ENCODE measurements around the gene NTSR1. TPM values are rescaled to one million over a fixed set of nuclear protein-coding genes. Genes with fewer than 3 reads are reported as not detected.
A peak's percentile ranks its signal among the peaks of the same experiment; 100 is the strongest.

NTSR1 gene
- total and polyA plus RNA-seq, 2 experiments from 2014 or later: 0.15 to 1.4 TPM

DNA sequence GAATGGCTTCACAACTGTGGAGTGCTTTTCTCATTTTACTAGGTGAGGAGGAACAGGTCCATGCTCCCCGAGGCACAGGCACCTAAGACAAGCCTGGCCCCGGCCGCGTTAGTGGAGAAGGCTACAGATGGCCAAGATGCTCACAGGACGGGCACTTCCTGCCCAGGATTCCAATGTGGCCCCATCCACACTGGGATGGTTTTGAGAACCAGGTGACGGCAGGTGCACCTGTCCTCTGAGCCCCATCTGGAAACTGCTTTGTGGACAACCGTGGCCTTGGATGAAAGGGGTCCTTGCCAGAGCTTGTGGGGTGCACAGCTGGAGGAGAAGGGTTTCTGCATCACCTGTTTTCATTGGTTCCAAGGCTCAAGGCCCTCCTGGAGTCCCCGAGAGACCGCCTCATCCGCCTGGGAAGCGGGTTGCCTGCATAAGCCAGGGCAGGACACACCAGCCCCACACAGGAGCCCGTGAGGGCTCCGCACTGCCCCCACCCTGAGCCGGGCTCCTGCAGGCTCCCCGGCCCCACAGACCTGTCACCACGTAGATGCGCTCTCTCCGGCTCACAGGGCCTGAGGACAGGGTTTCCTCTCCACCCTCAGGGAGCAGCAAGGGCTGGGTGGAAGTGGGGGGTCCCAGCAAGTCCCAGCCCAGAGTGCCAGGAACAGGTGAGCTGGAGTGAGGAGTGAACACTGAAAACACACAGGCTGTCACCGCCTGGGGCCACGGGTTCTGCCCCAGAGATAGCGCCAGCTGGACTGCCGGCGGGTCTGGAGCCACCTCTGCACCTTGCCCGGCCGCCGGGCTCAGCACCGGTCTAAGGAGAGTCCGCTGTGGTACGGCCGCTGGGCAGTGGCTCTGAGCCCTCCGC, 18.3 kb downstream of the NTSR1 start:
- Mint-ChIP-seq H3K9me3 (peaks cover 8% of the 10 kb centered on the region), H3K27ac (no peak overlapping the region), H3K27me3 (ENCODE audit: insufficient read depth, low read depth, poor library complexity) (peaks cover 5% of the 10 kb centered on the region), H3K36me3 (ENCODE audit: low read depth) (no peaks in the 10 kb centered on the region; the same call in 2 of the 3 replicates), H3K4me1 (no peaks in the 10 kb centered on the region), H3K4me3 (no peak overlapping the region)
- H3K4me2 ChIP-seq: no peak overlapping the region
- no peak for DNase-seq (ENCODE audit: low spot score)
- no peak overlapping the region for H3K4me3 ChIP-seq
- H3K36me3 ChIP-seq (ENCODE audit: insufficient read depth): no peaks in the 10 kb centered on the region
- no peaks in the 10 kb centered on the region for H3K4me1 ChIP-seq (ENCODE audit: insufficient read depth)
- H3K27me3 ChIP-seq (ENCODE audit: insufficient read depth): no peaks in the 10 kb centered on the region
- no peak overlapping the region for H2AFZ ChIP-seq
- ATAC-seq: peak; percentile 32
- no peaks in the 10 kb centered on the region for H3K79me2 ChIP-seq (replicated peaks; ENCODE audit: insufficient read depth)
- H4K20me1 ChIP-seq (replicated peaks; ENCODE audit: insufficient read depth): no peaks in the 10 kb centered on the region
- no peak overlapping the region for H3K27ac ChIP-seq (ENCODE audit: low read depth)
- no peaks in the 10 kb centered on the region for H3K9me2 ChIP-seq (ENCODE audit: insufficient read depth)
- TF ChIP-seq, protein P1, sequence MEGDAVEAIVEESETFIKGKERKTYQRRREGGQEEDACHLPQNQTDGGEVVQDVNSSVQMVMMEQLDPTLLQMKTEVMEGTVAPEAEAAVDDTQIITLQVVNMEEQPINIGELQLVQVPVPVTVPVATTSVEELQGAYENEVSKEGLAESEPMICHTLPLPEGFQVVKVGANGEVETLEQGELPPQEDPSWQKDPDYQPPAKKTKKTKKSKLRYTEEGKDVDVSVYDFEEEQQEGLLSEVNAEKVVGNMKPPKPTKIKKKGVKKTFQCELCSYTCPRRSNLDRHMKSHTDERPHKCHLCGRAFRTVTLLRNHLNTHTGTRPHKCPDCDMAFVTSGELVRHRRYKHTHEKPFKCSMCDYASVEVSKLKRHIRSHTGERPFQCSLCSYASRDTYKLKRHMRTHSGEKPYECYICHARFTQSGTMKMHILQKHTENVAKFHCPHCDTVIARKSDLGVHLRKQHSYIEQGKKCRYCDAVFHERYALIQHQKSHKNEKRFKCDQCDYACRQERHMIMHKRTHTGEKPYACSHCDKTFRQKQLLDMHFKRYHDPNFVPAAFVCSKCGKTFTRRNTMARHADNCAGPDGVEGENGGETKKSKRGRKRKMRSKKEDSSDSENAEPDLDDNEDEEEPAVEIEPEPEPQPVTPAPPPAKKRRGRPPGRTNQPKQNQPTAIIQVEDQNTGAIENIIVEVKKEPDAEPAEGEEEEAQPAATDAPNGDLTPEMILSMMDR (conservative IDR thresholded peaks at IDR 0.05; ENCODE audit: low read depth in 2 of 2): no peak
- TF ChIP-seq EZH2 (IDR thresholded peaks at IDR 0.05; ENCODE audit: low read depth, unreplicated experiment) (no peak), POLR2AphosphoS5 (IDR thresholded peaks at IDR 0.05; ENCODE audit: low read depth) (no peak), CREB1 (CRISPR knock-in tag; IDR thresholded peaks at IDR 0.05; ENCODE audit: low read depth) (no peak), ZNF114 (CRISPR knock-in tag; IDR thresholded peaks at IDR 0.05) (no peak)
- TF ChIP-seq, protein P2, sequence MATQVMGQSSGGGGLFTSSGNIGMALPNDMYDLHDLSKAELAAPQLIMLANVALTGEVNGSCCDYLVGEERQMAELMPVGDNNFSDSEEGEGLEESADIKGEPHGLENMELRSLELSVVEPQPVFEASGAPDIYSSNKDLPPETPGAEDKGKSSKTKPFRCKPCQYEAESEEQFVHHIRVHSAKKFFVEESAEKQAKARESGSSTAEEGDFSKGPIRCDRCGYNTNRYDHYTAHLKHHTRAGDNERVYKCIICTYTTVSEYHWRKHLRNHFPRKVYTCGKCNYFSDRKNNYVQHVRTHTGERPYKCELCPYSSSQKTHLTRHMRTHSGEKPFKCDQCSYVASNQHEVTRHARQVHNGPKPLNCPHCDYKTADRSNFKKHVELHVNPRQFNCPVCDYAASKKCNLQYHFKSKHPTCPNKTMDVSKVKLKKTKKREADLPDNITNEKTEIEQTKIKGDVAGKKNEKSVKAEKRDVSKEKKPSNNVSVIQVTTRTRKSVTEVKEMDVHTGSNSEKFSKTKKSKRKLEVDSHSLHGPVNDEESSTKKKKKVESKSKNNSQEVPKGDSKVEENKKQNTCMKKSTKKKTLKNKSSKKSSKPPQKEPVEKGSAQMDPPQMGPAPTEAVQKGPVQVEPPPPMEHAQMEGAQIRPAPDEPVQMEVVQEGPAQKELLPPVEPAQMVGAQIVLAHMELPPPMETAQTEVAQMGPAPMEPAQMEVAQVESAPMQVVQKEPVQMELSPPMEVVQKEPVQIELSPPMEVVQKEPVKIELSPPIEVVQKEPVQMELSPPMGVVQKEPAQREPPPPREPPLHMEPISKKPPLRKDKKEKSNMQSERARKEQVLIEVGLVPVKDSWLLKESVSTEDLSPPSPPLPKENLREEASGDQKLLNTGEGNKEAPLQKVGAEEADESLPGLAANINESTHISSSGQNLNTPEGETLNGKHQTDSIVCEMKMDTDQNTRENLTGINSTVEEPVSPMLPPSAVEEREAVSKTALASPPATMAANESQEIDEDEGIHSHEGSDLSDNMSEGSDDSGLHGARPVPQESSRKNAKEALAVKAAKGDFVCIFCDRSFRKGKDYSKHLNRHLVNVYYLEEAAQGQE (IDR thresholded peaks at IDR 0.05; ENCODE audit: unreplicated experiment): no peak
- TF ChIP-seq, protein P3, sequence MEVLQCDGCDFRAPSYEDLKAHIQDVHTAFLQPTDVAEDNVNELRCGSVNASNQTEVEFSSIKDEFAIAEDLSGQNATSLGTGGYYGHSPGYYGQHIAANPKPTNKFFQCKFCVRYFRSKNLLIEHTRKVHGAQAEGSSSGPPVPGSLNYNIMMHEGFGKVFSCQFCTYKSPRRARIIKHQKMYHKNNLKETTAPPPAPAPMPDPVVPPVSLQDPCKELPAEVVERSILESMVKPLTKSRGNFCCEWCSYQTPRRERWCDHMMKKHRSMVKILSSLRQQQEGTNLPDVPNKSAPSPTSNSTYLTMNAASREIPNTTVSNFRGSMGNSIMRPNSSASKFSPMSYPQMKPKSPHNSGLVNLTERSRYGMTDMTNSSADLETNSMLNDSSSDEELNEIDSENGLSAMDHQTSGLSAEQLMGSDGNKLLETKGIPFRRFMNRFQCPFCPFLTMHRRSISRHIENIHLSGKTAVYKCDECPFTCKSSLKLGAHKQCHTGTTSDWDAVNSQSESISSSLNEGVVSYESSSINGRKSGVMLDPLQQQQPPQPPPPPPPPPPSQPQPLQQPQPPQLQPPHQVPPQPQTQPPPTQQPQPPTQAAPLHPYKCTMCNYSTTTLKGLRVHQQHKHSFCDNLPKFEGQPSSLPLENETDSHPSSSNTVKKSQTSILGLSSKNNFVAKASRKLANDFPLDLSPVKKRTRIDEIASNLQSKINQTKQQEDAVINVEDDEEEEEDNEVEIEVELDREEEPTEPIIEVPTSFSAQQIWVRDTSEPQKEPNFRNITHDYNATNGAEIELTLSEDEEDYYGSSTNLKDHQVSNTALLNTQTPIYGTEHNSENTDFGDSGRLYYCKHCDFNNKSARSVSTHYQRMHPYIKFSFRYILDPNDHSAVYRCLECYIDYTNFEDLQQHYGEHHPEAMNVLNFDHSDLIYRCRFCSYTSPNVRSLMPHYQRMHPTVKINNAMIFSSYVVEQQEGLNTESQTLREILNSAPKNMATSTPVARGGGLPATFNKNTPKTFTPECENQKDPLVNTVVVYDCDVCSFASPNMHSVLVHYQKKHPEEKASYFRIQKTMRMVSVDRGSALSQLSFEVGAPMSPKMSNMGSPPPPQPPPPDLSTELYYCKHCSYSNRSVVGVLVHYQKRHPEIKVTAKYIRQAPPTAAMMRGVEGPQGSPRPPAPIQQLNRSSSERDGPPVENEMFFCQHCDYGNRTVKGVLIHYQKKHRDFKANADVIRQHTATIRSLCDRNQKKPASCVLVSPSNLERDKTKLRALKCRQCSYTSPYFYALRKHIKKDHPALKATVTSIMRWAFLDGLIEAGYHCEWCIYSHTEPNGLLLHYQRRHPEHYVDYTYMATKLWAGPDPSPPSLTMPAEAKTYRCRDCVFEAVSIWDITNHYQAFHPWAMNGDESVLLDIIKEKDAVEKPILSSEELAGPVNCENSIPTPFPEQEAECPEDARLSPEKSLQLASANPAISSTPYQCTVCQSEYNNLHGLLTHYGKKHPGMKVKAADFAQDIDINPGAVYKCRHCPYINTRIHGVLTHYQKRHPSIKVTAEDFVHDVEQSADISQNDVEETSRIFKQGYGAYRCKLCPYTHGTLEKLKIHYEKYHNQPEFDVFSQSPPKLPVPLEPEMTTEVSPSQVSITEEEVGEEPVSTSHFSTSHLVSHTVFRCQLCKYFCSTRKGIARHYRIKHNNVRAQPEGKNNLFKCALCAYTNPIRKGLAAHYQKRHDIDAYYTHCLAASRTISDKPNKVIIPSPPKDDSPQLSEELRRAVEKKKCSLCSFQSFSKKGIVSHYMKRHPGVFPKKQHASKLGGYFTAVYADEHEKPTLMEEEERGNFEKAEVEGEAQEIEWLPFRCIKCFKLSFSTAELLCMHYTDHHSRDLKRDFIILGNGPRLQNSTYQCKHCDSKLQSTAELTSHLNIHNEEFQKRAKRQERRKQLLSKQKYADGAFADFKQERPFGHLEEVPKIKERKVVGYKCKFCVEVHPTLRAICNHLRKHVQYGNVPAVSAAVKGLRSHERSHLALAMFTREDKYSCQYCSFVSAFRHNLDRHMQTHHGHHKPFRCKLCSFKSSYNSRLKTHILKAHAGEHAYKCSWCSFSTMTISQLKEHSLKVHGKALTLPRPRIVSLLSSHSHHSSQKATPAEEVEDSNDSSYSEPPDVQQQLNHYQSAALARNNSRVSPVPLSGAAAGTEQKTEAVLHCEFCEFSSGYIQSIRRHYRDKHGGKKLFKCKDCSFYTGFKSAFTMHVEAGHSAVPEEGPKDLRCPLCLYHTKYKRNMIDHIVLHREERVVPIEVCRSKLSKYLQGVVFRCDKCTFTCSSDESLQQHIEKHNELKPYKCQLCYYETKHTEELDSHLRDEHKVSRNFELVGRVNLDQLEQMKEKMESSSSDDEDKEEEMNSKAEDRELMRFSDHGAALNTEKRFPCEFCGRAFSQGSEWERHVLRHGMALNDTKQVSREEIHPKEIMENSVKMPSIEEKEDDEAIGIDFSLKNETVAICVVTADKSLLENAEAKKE (CRISPR knock-in tag; IDR thresholded peaks at IDR 0.05): no peak
- TF ChIP-seq, protein P4, sequence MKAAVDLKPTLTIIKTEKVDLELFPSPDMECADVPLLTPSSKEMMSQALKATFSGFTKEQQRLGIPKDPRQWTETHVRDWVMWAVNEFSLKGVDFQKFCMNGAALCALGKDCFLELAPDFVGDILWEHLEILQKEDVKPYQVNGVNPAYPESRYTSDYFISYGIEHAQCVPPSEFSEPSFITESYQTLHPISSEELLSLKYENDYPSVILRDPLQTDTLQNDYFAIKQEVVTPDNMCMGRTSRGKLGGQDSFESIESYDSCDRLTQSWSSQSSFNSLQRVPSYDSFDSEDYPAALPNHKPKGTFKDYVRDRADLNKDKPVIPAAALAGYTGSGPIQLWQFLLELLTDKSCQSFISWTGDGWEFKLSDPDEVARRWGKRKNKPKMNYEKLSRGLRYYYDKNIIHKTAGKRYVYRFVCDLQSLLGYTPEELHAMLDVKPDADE (IDR thresholded peaks at IDR 0.05): no peak
- no peaks in the 10 kb centered on the region for H3F3A ChIP-seq (replicated peaks; ENCODE audit: low read depth)

All from GM23338 (cell line).